ENCODE data around the gene FAM120B.

The FAM120B gene

GRCh38 chr6:170273191-170273590 lies 33.4 kb upstream of the FAM120B start:
- no peak for DNase-seq

- DNase-seq: no peak
Measured at GRCh38 chr6:170273681-170274080, 32.9 kb upstream of the FAM120B start.

GRCh38 chr6:170274713-170275560 lies 31.6 kb upstream of the FAM120B start:
- no peak for DNase-seq

- no peak for DNase-seq
Measured at GRCh38 chr6:170276369-170277057, 30.0 kb upstream of the FAM120B start.

- no peak for DNase-seq
Measured at GRCh38 chr6:170277893-170278742, 28.4 kb upstream of the FAM120B start.

- no peak for DNase-seq
Measured at GRCh38 chr6:170278743-170279094, 27.8 kb upstream of the FAM120B start.

GRCh38 chr6:170279426-170279825 lies 27.1 kb upstream of the FAM120B start:
- DNase-seq: no peak

- DNase-seq: peak; percentile 49 to 66
Measured at GRCh38 chr6:170279977-170280688, 26.4 kb upstream of the FAM120B start.

GRCh38 chr6:170280689-170281045 lies 25.9 kb upstream of the FAM120B start:
- no peak for DNase-seq

GRCh38 chr6:170281331-170282292 lies 24.9 kb upstream of the FAM120B start:
- no peak for DNase-seq

- DNase-seq: no peak
Measured at GRCh38 chr6:170282512-170283158, 23.9 kb upstream of the FAM120B start.

GRCh38 chr6:170283212-170284081 lies 23.1 kb upstream of the FAM120B start:
- no peak for DNase-seq

GRCh38 chr6:170284126-170284773 lies 22.3 kb upstream of the FAM120B start:
- DNase-seq: no peak

- DNase-seq: no peak
Measured at GRCh38 chr6:170284866-170285469, 21.6 kb upstream of the FAM120B start.

- no peak for DNase-seq
Measured at GRCh38 chr6:170285482-170285881, 21.1 kb upstream of the FAM120B start.

GRCh38 chr6:170286246-170286933 lies 20.2 kb upstream of the FAM120B start:
- no peak for DNase-seq

- no peak for DNase-seq
Measured at GRCh38 chr6:170286934-170287265, 19.7 kb upstream of the FAM120B start.

- no peak for DNase-seq
Measured at GRCh38 chr6:170287371-170287876, 19.1 kb upstream of the FAM120B start.

Measured in activated T-cell treated with anti-CD3 and anti-CD28 coated beads, Interleukin-2, amount 50 U/mL, for 48 hours (primary cell).